Fibroblast of lung (primary cell): ENCODE measurements around the gene ERBB4. TPM values are rescaled to one million over a fixed set of nuclear protein-coding genes. Genes with fewer than 3 reads are reported as not detected.
A peak's percentile ranks its signal among the peaks of the same experiment; 100 is the strongest.

ENCODE experiments used
- DNase-seq, 2 donors: peaks; one replicate each; pipeline versions ENCODE4 v3.0.0 to v3.0.0-alpha.2; 2010; ENCODE audit warnings: low read depth in 2 of 2
- H2AFZ ChIP-seq: 2 replicates; pipeline ENCODE4 v1.5.1; 2012; ENCODE audit warnings: low read length, control low read depth, inconsistent platforms
- H3K27ac ChIP-seq: 2 replicates; pipeline ENCODE4 v1.5.1; 2011; ENCODE audit warnings: low read length, control low read depth; ENCODE audit not compliant: insufficient read depth
- H3K27me3 ChIP-seq: 2 replicates; pipeline ENCODE4 v1.5.1; 2011; ENCODE audit warnings: mild to moderate bottlenecking, low read length; ENCODE audit not compliant: control insufficient read depth, insufficient read depth
- H3K36me3 ChIP-seq: 2 replicates; pipeline ENCODE4 v1.5.1; 2011; ENCODE audit warnings: low read length; ENCODE audit not compliant: control insufficient read depth, insufficient read depth
- H3K4me1 ChIP-seq: 2 replicates; pipeline ENCODE4 v1.5.1; 2011; ENCODE audit warnings: low read length; ENCODE audit not compliant: control insufficient read depth, insufficient read depth; ENCODE audit errors: extremely low read depth
- H3K4me2 ChIP-seq: 2 replicates; pipeline ENCODE4 v1.5.1; 2011; ENCODE audit warnings: low read length, control low read depth; ENCODE audit not compliant: insufficient read depth; ENCODE audit errors: extremely low read depth
- H3K4me3 ChIP-seq, 4 experiments: fragments of 200-600 bp in 1 of 4; sonication (generic) in 1 of 4; replicated peaks in 1 of 4; 2 replicates each; pipeline ENCODE4 v1.5.1; 2011 to 2016; ENCODE audit warnings: low read length in 4 of 4, low read depth in 3 of 4, mild to moderate bottlenecking in 3 of 4, control low read depth in 2 of 4, inconsistent platforms in 1 of 4, mixed read lengths in 1 of 4; ENCODE audit not compliant: insufficient read depth in 1 of 4; ENCODE audit errors: control extremely low read depth in 1 of 4
- H3K79me2 ChIP-seq: 2 replicates; pipeline ENCODE4 v1.5.1; 2012; ENCODE audit warnings: mild to moderate bottlenecking, low read length, inconsistent platforms; ENCODE audit not compliant: control insufficient read depth, insufficient read depth
- H3K9ac ChIP-seq: 2 replicates; pipeline ENCODE4 v1.5.1; 2011; ENCODE audit warnings: mild to moderate bottlenecking, low read length, control low read depth; ENCODE audit not compliant: insufficient read depth
- H3K9me3 ChIP-seq: 2 replicates; pipeline ENCODE4 v1.5.1; 2012; ENCODE audit warnings: low read depth, low read length; ENCODE audit not compliant: control insufficient read depth, insufficient read depth
- H4K20me1 ChIP-seq: 2 replicates; pipeline ENCODE4 v1.5.1; 2011; ENCODE audit warnings: low read length; ENCODE audit not compliant: control insufficient read depth, insufficient read depth; ENCODE audit errors: extremely low read depth
- CTCF ChIP-seq, 2 donors: IDR thresholded peaks in 1 of 2; conservative IDR thresholded peaks in 1 of 2; 1 replicate in 1 of 2; 2 replicates in 1 of 2; pipeline ENCODE4 v1.5.1; 2011 to 2012; ENCODE audit warnings: low read length in 2 of 2, control low read depth in 1 of 2, inconsistent platforms in 1 of 2, low read depth in 1 of 2, mild to moderate bottlenecking in 1 of 2
- EZH2 ChIP-seq: IDR thresholded peaks from 2 replicates; pipeline ENCODE4 v1.5.1; 2012; ENCODE audit warnings: low read length, control low read depth, mild to moderate bottlenecking; ENCODE audit errors: missing control alignments
- polyA plus RNA-seq, 2 donors: library from polyadenylated mRNA; depleted of rRNA in 1 of 2; stranded (reverse) in 1 of 2; unstranded in 1 of 2; fragments of >200 nt; gene quantifications; 2 replicates each; pipeline ENCODE4 v1.2.1, GENCODE V29; 2011 to 2012; ENCODE audit warnings: missing spikeins in 1 of 2
- total RNA-seq: library from RNA; depleted of rRNA; stranded (reverse); fragments of >200 nt; gene quantifications from 2 replicates; pipeline ENCODE4 v1.2.1, GENCODE V29; 2014

The ERBB4 gene
- total and polyA plus RNA-seq, 2 donors (not counting 1 experiment from before 2014, with no cell fraction given), result 0.08 to 0.17 TPM

GRCh38 chr2:211901226-211901846 is 637.3 kb downstream of the ERBB4 start:
- H3K4me3 ChIP-seq, result no peak overlapping the region
- no peak overlapping the region for H3K9ac ChIP-seq
- H3K27me3 ChIP-seq, result no peaks in the 10 kb centered on the region
- no peaks in the 10 kb centered on the region for H3K36me3 ChIP-seq
- no peaks in the 10 kb centered on the region for H4K20me1 ChIP-seq
- no peaks in the 10 kb centered on the region for H3K4me1 ChIP-seq
- no peak overlapping the region for H3K27ac ChIP-seq
- H3K4me2 ChIP-seq, result no peak overlapping the region
- H2AFZ ChIP-seq, result no peak overlapping the region
- TF ChIP-seq CTCF (conservative IDR thresholded peaks at IDR 0.05 in 1 of 2, IDR thresholded peaks at IDR 0.05 in 1 of 2; ENCODE audit: low read depth in 1 of 2, low read length in 2 of 2), result no peak
- no peak for TF ChIP-seq EZH2
- no peaks in the 10 kb centered on the region for H3K9me3 ChIP-seq
- DNase-seq, result no peak
- no peaks in the 10 kb centered on the region for H3K79me2 ChIP-seq

GRCh38 chr2:211900518-211900917 is 638.1 kb downstream of the ERBB4 start:
- Histone ChIP-seq H3K79me2 (no peaks in the 10 kb centered on the region), H3K4me2 (peak overlapping the region; percentile 8), H3K27ac (no peak overlapping the region), H3K27me3 (no peaks in the 10 kb centered on the region), H3K36me3 (no peaks in the 10 kb centered on the region), H4K20me1 (no peaks in the 10 kb centered on the region), H3K9me3 (no peaks in the 10 kb centered on the region), H3K4me3 (no peak overlapping the region), H3K4me1 (no peaks in the 10 kb centered on the region), H3K9ac (no peak overlapping the region), H2AFZ (no peak overlapping the region)
- no peak for DNase-seq
- TF ChIP-seq CTCF (conservative IDR thresholded peaks at IDR 0.05 in 1 of 2, IDR thresholded peaks at IDR 0.05 in 1 of 2; ENCODE audit: low read depth in 1 of 2, low read length in 2 of 2) (no peak), EZH2 (no peak)

GRCh38 chr2:211900000-211900399 is 638.6 kb downstream of the ERBB4 start:
- Histone ChIP-seq H3K4me3 (no peak overlapping the region), H4K20me1 (no peaks in the 10 kb centered on the region), H3K4me1 (no peaks in the 10 kb centered on the region), H3K4me2 (peak overlapping the region; percentile 8), H2AFZ (no peak overlapping the region), H3K36me3 (no peaks in the 10 kb centered on the region), H3K9me3 (no peaks in the 10 kb centered on the region), H3K27ac (no peak overlapping the region), H3K9ac (no peak overlapping the region), H3K27me3 (no peaks in the 10 kb centered on the region), H3K79me2 (no peaks in the 10 kb centered on the region)
- TF ChIP-seq EZH2 (no peak), CTCF (conservative IDR thresholded peaks at IDR 0.05 in 1 of 2, IDR thresholded peaks at IDR 0.05 in 1 of 2; ENCODE audit: low read depth in 1 of 2, low read length in 2 of 2) (no peak)
- peak in 1 of 2 donors; percentile 8 for DNase-seq
